Measurements from ENCODE around the gene KLK1. TPM values are rescaled to one million over a fixed set of nuclear protein-coding genes. Genes with fewer than 3 reads are reported as not detected.

KLK1 gene
- total and polyA plus RNA-seq, 8 donors, result 4.1 to 55.0 (median 6.9) TPM; not detected in 3

DNA sequence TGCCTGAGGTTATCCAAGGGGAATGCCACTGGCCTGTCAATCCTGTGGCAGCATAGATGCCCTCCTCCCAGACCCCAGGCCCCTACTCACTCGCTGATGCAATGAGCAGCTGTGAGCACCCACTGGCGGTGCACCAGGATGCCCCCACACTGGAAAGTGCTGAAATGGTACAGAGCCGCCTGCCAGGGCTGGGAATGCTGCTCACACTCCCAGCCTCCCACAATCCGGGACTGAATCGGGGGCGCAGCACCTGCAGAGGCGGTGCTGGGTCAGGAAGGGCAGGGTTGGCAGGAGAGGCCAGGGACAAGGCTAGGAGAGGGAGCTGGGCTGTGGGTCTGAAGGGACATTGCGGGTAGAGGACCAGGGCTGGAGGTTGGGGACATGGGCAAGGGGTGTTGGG is 2.0 kb downstream of the KLK1 start:
- Histone ChIP-seq H3K4me3 (no peak overlapping the region), H3K27ac (no peak overlapping the region), H3K9me3 (no peaks in the 10 kb centered on the region), H3K27me3 (peaks cover 15 to 100% (median 54%) of the 10 kb centered on the region in 3 donors), H3K4me1 (peaks cover 0 to 23% (median 22%) of the 10 kb centered on the region in 4 donors), H3K36me3 (no peaks in the 10 kb centered on the region)
- TF ChIP-seq EP300 (IDR thresholded peaks at IDR 0.05) (no peak), POLR2AphosphoS5 (IDR thresholded peaks at IDR 0.05) (no peak), POLR2A (IDR thresholded peaks at IDR 0.05) (no peak), CTCF (IDR thresholded peaks at IDR 0.05) (no peak)
- WGBS, 5 donors, result 41 to 59% (median 45%) methylated on average over 7 to 8 of the region's 8 CpGs
- no peak for DNase-seq
- intact Hi-C loops (cut with DNase I; ENCODE audit: low total_unique reads), result no loop called here

GRCh38 chr19:50821248-50821612 is 2.4 kb downstream of the KLK1 start:
- TF ChIP-seq CTCF (IDR thresholded peaks at IDR 0.05) (no peak), POLR2A (IDR thresholded peaks at IDR 0.05) (no peak), POLR2AphosphoS5 (IDR thresholded peaks at IDR 0.05) (no peak), EP300 (IDR thresholded peaks at IDR 0.05) (no peak)
- H3K27me3 ChIP-seq, result peaks cover 15 to 100% (median 53%) of the 10 kb centered on the region in 3 donors
- H3K36me3 ChIP-seq, result no peaks in the 10 kb centered on the region
- intact Hi-C loops (cut with DNase I; ENCODE audit: low total_unique reads), result no loop called here
- peaks cover 0 to 23% (median 22%) of the 10 kb centered on the region in 4 donors for H3K4me1 ChIP-seq
- no peaks in the 10 kb centered on the region for H3K9me3 ChIP-seq
- WGBS, 5 donors, result 54 to 67% (median 59%) methylated on average over 4 of the region's 4 CpGs
- H3K4me3 ChIP-seq, result no peak overlapping the region
- H3K27ac ChIP-seq, result no peak overlapping the region
- DNase-seq, result no peak

- intact Hi-C loops (cut with DNase I; ENCODE audit: low total_unique reads), result no loop called here
- no peaks in the 10 kb centered on the region for H3K9me3 ChIP-seq
- H3K4me1 ChIP-seq, result peaks cover 0 to 23% (median 22%) of the 10 kb centered on the region in 4 donors
- DNase-seq, result peak in 1 of 2 donors; percentile 74
- 5 to 9% (median 8%) methylated on average over 15 to 21 of the region's 21 CpGs for WGBS, 5 donors
- no peak for TF ChIP-seq EP300 (IDR thresholded peaks at IDR 0.05)
- TF ChIP-seq POLR2A (IDR thresholded peaks at IDR 0.05), result no peak
- no peak for TF ChIP-seq POLR2AphosphoS5 (IDR thresholded peaks at IDR 0.05)
- TF ChIP-seq CTCF (IDR thresholded peaks at IDR 0.05), result no peak
- no peak overlapping the region for H3K4me3 ChIP-seq
- H3K27me3 ChIP-seq, result peaks cover 15 to 99% (median 53%) of the 10 kb centered on the region in 3 donors
- no peaks in the 10 kb centered on the region for H3K36me3 ChIP-seq
- no peak overlapping the region for H3K27ac ChIP-seq
Observed at GRCh38 chr19:50820549-50821247, 2.9 kb downstream of the KLK1 start.

GRCh38 chr19:50820086-50820485 is 3.5 kb downstream of the KLK1 start:
- DNase-seq, result no peak
- no peak overlapping the region for H3K4me3 ChIP-seq
- no peaks in the 10 kb centered on the region for H3K36me3 ChIP-seq
- peaks cover 0 to 5% (median 0%) of the 10 kb centered on the region in 4 donors for H3K9me3 ChIP-seq
- no peak overlapping the region for H3K27ac ChIP-seq
- H3K4me1 ChIP-seq, result peaks cover 0 to 23% (median 22%) of the 10 kb centered on the region in 4 donors
- intact Hi-C loops (cut with DNase I; ENCODE audit: low total_unique reads), result no loop called here
- H3K27me3 ChIP-seq, result peaks cover 15 to 99% (median 53%) of the 10 kb centered on the region in 3 donors
- WGBS, 5 donors, result 3 to 12% (median 8%) methylated on average over 14 to 15 of the region's 15 CpGs
- TF ChIP-seq POLR2AphosphoS5 (IDR thresholded peaks at IDR 0.05), result no peak
- no peak for TF ChIP-seq CTCF (IDR thresholded peaks at IDR 0.05)
- TF ChIP-seq POLR2A (IDR thresholded peaks at IDR 0.05), result no peak
- TF ChIP-seq EP300 (IDR thresholded peaks at IDR 0.05), result no peak

Data from stomach (tissue), 9 donors.